DMS53 treated with DMSO at 0.1 percent for 48 hours (cell line): ENCODE data around the gene PLCB2.

ENCODE experiments used
- DNase-seq: peaks from one replicate; lab custom pipeline; 2025; ENCODE audit not compliant: unreplicated experiment; lab: John Stamatoyannopoulos, UW

Gene PLCB2

GRCh38 chr15:40325700-40326099 lies 18.0 kb upstream of the PLCB2 start:
- no peak for DNase-seq

- no peak for DNase-seq
Measured at GRCh38 chr15:40325188-40325587, 17.5 kb upstream of the PLCB2 start.

GRCh38 chr15:40323953-40324937 lies 16.5 kb upstream of the PLCB2 start:
- DNase-seq, result no peak

GRCh38 chr15:40323239-40323952 lies 15.7 kb upstream of the PLCB2 start, which contains the start of gene INAFM2:
TSS of gene INAFM2 (plus strand) at chr15:40323692. CDS start at chr15:40324056, 364 bp downstream.
- peak; percentile 84 for DNase-seq

- no peak for DNase-seq
Measured at GRCh38 chr15:40322531-40323238, 14.9 kb upstream of the PLCB2 start.

- peak; percentile 42 for DNase-seq
Measured at GRCh38 chr15:40320931-40321371, 13.2 kb upstream of the PLCB2 start.

- DNase-seq, result no peak
Measured at GRCh38 chr15:40320409-40320808, 12.7 kb upstream of the PLCB2 start.

GRCh38 chr15:40317580-40317979 lies 9.8 kb upstream of the PLCB2 start:
- no peak for DNase-seq

- no peak for DNase-seq
Measured at GRCh38 chr15:40316931-40317330, 9.2 kb upstream of the PLCB2 start.

GRCh38 chr15:40314723-40315276 lies 7.1 kb upstream of the PLCB2 start:
- DNase-seq, result no peak

- DNase-seq, result peak; percentile 32
Measured at GRCh38 chr15:40313531-40314398, 6.0 kb upstream of the PLCB2 start.

GRCh38 chr15:40312370-40313158 lies 4.8 kb upstream of the PLCB2 start:
- DNase-seq, result no peak

GRCh38 chr15:40310993-40311392 lies 3.3 kb upstream of the PLCB2 start:
- no peak for DNase-seq

- DNase-seq, result peak; percentile 8
Measured at GRCh38 chr15:40310001-40310959, 2.5 kb upstream of the PLCB2 start.

- DNase-seq, result no peak
Measured at GRCh38 chr15:40309344-40309862, 1.7 kb upstream of the PLCB2 start.

GRCh38 chr15:40306908-40307307 lies 827 bp downstream of the PLCB2 start:
- no peak for DNase-seq

GRCh38 chr15:40306371-40306770 lies 1.4 kb downstream of the PLCB2 start:
- no peak for DNase-seq

- no peak for DNase-seq
Measured at GRCh38 chr15:40305281-40305680, 2.5 kb downstream of the PLCB2 start.
